NCI-H128 (cell line): ENCODE results near the gene APH1B.

Source experiments
- DNase-seq: peaks from one replicate; lab custom pipeline; 2025; ENCODE audit not compliant: unreplicated experiment; lab: John Stamatoyannopoulos, UW

Gene APH1B

GRCh38 chr15:63251701-63252100 is 25.7 kb upstream of the APH1B start:
- DNase-seq = no peak

- DNase-seq = no peak
Observed at GRCh38 chr15:63252292-63252691, 25.1 kb upstream of the APH1B start.

- no peak for DNase-seq
Observed at GRCh38 chr15:63254991-63255390, 22.4 kb upstream of the APH1B start.

- DNase-seq = no peak
Observed at GRCh38 chr15:63255489-63255990, 21.9 kb upstream of the APH1B start.

- no peak for DNase-seq
Observed at GRCh38 chr15:63256433-63257274, 20.8 kb upstream of the APH1B start.

GRCh38 chr15:63258658-63259057 is 18.7 kb upstream of the APH1B start:
- no peak for DNase-seq

- no peak for DNase-seq
Observed at GRCh38 chr15:63260791-63261190, 16.6 kb upstream of the APH1B start.

GRCh38 chr15:63261311-63261710 is 16.1 kb upstream of the APH1B start:
- no peak for DNase-seq

- DNase-seq = no peak
Observed at GRCh38 chr15:63263519-63263918, 13.9 kb upstream of the APH1B start.

- no peak for DNase-seq
Observed at GRCh38 chr15:63264688-63265293, 12.6 kb upstream of the APH1B start.

GRCh38 chr15:63274427-63274826 is 3.0 kb upstream of the APH1B start:
- no peak for DNase-seq

- no peak for DNase-seq
Observed at GRCh38 chr15:63276342-63277037, 915 bp upstream of the APH1B start.

GRCh38 chr15:63277893-63278456 is 570 bp downstream of the APH1B start:
- DNase-seq = no peak

- DNase-seq = no peak
Observed at GRCh38 chr15:63283126-63283525, 5.7 kb downstream of the APH1B start.

GRCh38 chr15:63284335-63284734 is 6.9 kb downstream of the APH1B start:
- no peak for DNase-seq

- DNase-seq = no peak
Observed at GRCh38 chr15:63287109-63287508, 9.7 kb downstream of the APH1B start.

- DNase-seq = no peak
Observed at GRCh38 chr15:63288342-63288741, 10.9 kb downstream of the APH1B start.

GRCh38 chr15:63288778-63289378 is 11.5 kb downstream of the APH1B start:
- no peak for DNase-seq

GRCh38 chr15:63291507-63291906 is 14.1 kb downstream of the APH1B start:
- no peak for DNase-seq

- no peak for DNase-seq
Observed at GRCh38 chr15:63292241-63292640, 14.8 kb downstream of the APH1B start.

- no peak for DNase-seq
Observed at GRCh38 chr15:63292771-63293170, 15.4 kb downstream of the APH1B start.
